ENCODE data around the gene CST8. TPM values are rescaled to one million over a fixed set of nuclear protein-coding genes. Genes with fewer than 3 reads are reported as not detected.
"Not testable (repeated sequence)": the region's sequence is repeated elsewhere in the genome, so short reads cannot be mapped to it uniquely, and the experiment has no call there.

Gene CST8
- total and polyA plus RNA-seq, 2 experiments from 2014 or later, result not detected

- no peaks in the 10 kb centered on the region for H3K36me3 ChIP-seq (replicated peaks; ENCODE audit: insufficient read depth, low read depth)
- peaks cover 3% of the 10 kb centered on the region for H3K4me1 ChIP-seq (ENCODE audit: insufficient read depth)
- H3K27me3 ChIP-seq, result no peaks in the 10 kb centered on the region
- H3K9me3 ChIP-seq (ENCODE audit: low read depth), result no peaks in the 10 kb centered on the region
- no peak overlapping the region for H2AFZ ChIP-seq
- TF ChIP-seq EZH2phosphoT487 (IDR thresholded peaks at IDR 0.05; ENCODE audit: low read depth, severe bottlenecking, unreplicated experiment) (no peak), EZH2 (IDR thresholded peaks at IDR 0.05; ENCODE audit: borderline replicate concordance) (no peak), CTCF (IDR thresholded peaks at IDR 0.05; ENCODE audit: poor library complexity) (no peak)
- WGBS (ENCODE audit: low lambda C conversion rate, missing lambda C conversion rate), result 90% methylated on average over 7 of the region's 7 CpGs
- no peak overlapping the region for H3K4me2 ChIP-seq
- H3K27ac ChIP-seq, result no peak overlapping the region
- no peaks in the 10 kb centered on the region for H4K20me1 ChIP-seq (ENCODE audit: insufficient read depth, poor library complexity, severe bottlenecking)
- DNase-seq (ENCODE audit: low spot score), result no peak
- H3K4me3 ChIP-seq, result no peak overlapping the region
- H3K79me2 ChIP-seq, result no peaks in the 10 kb centered on the region
- H3K9me2 ChIP-seq (replicated peaks; ENCODE audit: insufficient read depth), result no peaks in the 10 kb centered on the region
Observed at GRCh38 chr20:23456873-23457272, 34.0 kb upstream of the CST8 start.

- no peak overlapping the region for H2AFZ ChIP-seq
- H3K79me2 ChIP-seq, result no peaks in the 10 kb centered on the region
- DNase-seq (ENCODE audit: low spot score), result no peak
- H3K4me1 ChIP-seq (ENCODE audit: insufficient read depth), result no peaks in the 10 kb centered on the region
- no peaks in the 10 kb centered on the region for H3K27me3 ChIP-seq
- H3K9me2 ChIP-seq (replicated peaks; ENCODE audit: insufficient read depth), result no peaks in the 10 kb centered on the region
- H3K4me2 ChIP-seq, result no peak overlapping the region
- peak overlapping the region; percentile 58 for H3K27ac ChIP-seq
- H3K9me3 ChIP-seq (ENCODE audit: low read depth), result no peaks in the 10 kb centered on the region
- H3K4me3 ChIP-seq, result no peak overlapping the region
- 87% methylated on average over 3 of the region's 3 CpGs for WGBS (ENCODE audit: low lambda C conversion rate, missing lambda C conversion rate)
- H4K20me1 ChIP-seq (ENCODE audit: insufficient read depth, poor library complexity, severe bottlenecking), result no peaks in the 10 kb centered on the region
- TF ChIP-seq CTCF (IDR thresholded peaks at IDR 0.05; ENCODE audit: poor library complexity), result no peak
- no peak for TF ChIP-seq EZH2 (IDR thresholded peaks at IDR 0.05; ENCODE audit: borderline replicate concordance)
- TF ChIP-seq EZH2phosphoT487 (IDR thresholded peaks at IDR 0.05; ENCODE audit: low read depth, severe bottlenecking, unreplicated experiment), result no peak
- no peaks in the 10 kb centered on the region for H3K36me3 ChIP-seq (replicated peaks; ENCODE audit: insufficient read depth, low read depth)
Observed at GRCh38 chr20:23459461-23460150, 31.3 kb upstream of the CST8 start.

- WGBS (ENCODE audit: low lambda C conversion rate, missing lambda C conversion rate), result 89% methylated on average over 1 of the region's 1 CpG
- no peak overlapping the region for H2AFZ ChIP-seq
- no peak overlapping the region for H3K27ac ChIP-seq
- H3K9me2 ChIP-seq (replicated peaks; ENCODE audit: insufficient read depth), result no peaks in the 10 kb centered on the region
- H3K36me3 ChIP-seq (replicated peaks; ENCODE audit: insufficient read depth, low read depth), result no peaks in the 10 kb centered on the region
- no peaks in the 10 kb centered on the region for H3K27me3 ChIP-seq
- no peaks in the 10 kb centered on the region for H3K4me1 ChIP-seq (ENCODE audit: insufficient read depth)
- TF ChIP-seq EZH2phosphoT487 (IDR thresholded peaks at IDR 0.05; ENCODE audit: low read depth, severe bottlenecking, unreplicated experiment) (no peak), CTCF (IDR thresholded peaks at IDR 0.05; ENCODE audit: poor library complexity) (no peak), EZH2 (IDR thresholded peaks at IDR 0.05; ENCODE audit: borderline replicate concordance) (no peak)
- no peaks in the 10 kb centered on the region for H4K20me1 ChIP-seq (ENCODE audit: insufficient read depth, poor library complexity, severe bottlenecking)
- no peak for DNase-seq (ENCODE audit: low spot score)
- no peak overlapping the region for H3K4me3 ChIP-seq
- no peak overlapping the region for H3K4me2 ChIP-seq
- H3K9me3 ChIP-seq (ENCODE audit: low read depth), result no peaks in the 10 kb centered on the region
- no peaks in the 10 kb centered on the region for H3K79me2 ChIP-seq
Observed at GRCh38 chr20:23461180-23461579, 29.7 kb upstream of the CST8 start.

- not testable (repeated sequence) for H3K27ac ChIP-seq; H3K4me1 ChIP-seq (ENCODE audit: insufficient read depth); H3K27me3 ChIP-seq; H4K20me1 ChIP-seq (ENCODE audit: insufficient read depth, poor library complexity, severe bottlenecking); H3K9me3 ChIP-seq (ENCODE audit: low read depth); H3K36me3 ChIP-seq (replicated peaks; ENCODE audit: insufficient read depth, low read depth); H2AFZ ChIP-seq; H3K9me2 ChIP-seq (replicated peaks; ENCODE audit: insufficient read depth); DNase-seq (ENCODE audit: low spot score); H3K4me2 ChIP-seq; H3K79me2 ChIP-seq; H3K4me3 ChIP-seq
- WGBS (ENCODE audit: low lambda C conversion rate, missing lambda C conversion rate), result 88% methylated on average over 3 of the region's 3 CpGs
Observed at GRCh38 chr20:23466961-23467360, 24.0 kb upstream of the CST8 start.

- DNase-seq (ENCODE audit: low spot score); H3K4me3 ChIP-seq; H3K9me2 ChIP-seq (replicated peaks; ENCODE audit: insufficient read depth); H3K36me3 ChIP-seq (replicated peaks; ENCODE audit: insufficient read depth, low read depth); H3K27ac ChIP-seq; H3K4me1 ChIP-seq (ENCODE audit: insufficient read depth); H3K79me2 ChIP-seq; H2AFZ ChIP-seq; H3K27me3 ChIP-seq; H3K4me2 ChIP-seq; H4K20me1 ChIP-seq (ENCODE audit: insufficient read depth, poor library complexity, severe bottlenecking); H3K9me3 ChIP-seq (ENCODE audit: low read depth): not testable (repeated sequence)
- 86% methylated on average over 5 of the region's 5 CpGs for WGBS (ENCODE audit: low lambda C conversion rate, missing lambda C conversion rate)
Observed at GRCh38 chr20:23472306-23472705, 18.6 kb upstream of the CST8 start.

- not testable (repeated sequence) for H3K27ac ChIP-seq; DNase-seq (ENCODE audit: low spot score); H3K9me3 ChIP-seq (ENCODE audit: low read depth); H4K20me1 ChIP-seq (ENCODE audit: insufficient read depth, poor library complexity, severe bottlenecking); H3K4me3 ChIP-seq; H3K4me2 ChIP-seq; H2AFZ ChIP-seq; H3K27me3 ChIP-seq; H3K36me3 ChIP-seq (replicated peaks; ENCODE audit: insufficient read depth, low read depth); H3K79me2 ChIP-seq; H3K9me2 ChIP-seq (replicated peaks; ENCODE audit: insufficient read depth); H3K4me1 ChIP-seq (ENCODE audit: insufficient read depth)
- 25% methylated on average over 2 of the region's 2 CpGs for WGBS (ENCODE audit: low lambda C conversion rate, missing lambda C conversion rate)
Observed at GRCh38 chr20:23473293-23473692, 17.6 kb upstream of the CST8 start.

All from hepatocyte (in vitro differentiated cells).